K562 (cell line): ENCODE results near the gene LPIN3. TPM values are rescaled to one million over a fixed set of nuclear protein-coding genes. Genes with fewer than 3 reads are reported as not detected.

Source experiments
- ATAC-seq: fragments of 200-7000 bp; cut with Tn5 transposase; 3 replicates; pipeline ENCODE4 v1.9.1; 2020; ENCODE audit warnings: moderate library complexity
- BruUV-seq: library from RNA; stranded (reverse); fragments of 400-500 nt; replicated peaks from 2 replicates; lab custom pipeline; 2021; lab: Mats Ljungman, UMichigan
- CTCF ChIA-PET: fragments of 300-600 bp; formaldehyde crosslinking; extraction: SDS; loops from one replicate; lab custom pipeline; 2021; ENCODE audit warnings: low intra/inter-chr PET ratio; lab: Yijun Ruan, JAX
- POLR2A ChIA-PET: fragments of 300-600, 350-650 bp; sonication (Branson Sonifier 250); formaldehyde crosslinking; extraction: SDS; loops from one replicate; lab custom pipeline; 2021; ENCODE audit warnings: antibody characterized with exemption, inconsistent platforms; lab: Yijun Ruan, JAX
- DNase-seq, 4 experiments: peaks; one replicate each; pipeline versions ENCODE4 v3.0.0 to v3.0.0-alpha.2; 2011 to 2018; ENCODE audit warnings: low spot score in 3 of 4, mixed read lengths in 3 of 4; ENCODE audit errors: extremely low read depth in 1 of 4
- FAIRE-seq: peaks from 2 replicates; lab custom pipeline; 2011; peaks lifted over from hg19 to GRCh38; lab: Jason Lieb, UNC
- H2AFZ ChIP-seq: 2 replicates; pipeline ENCODE4 v1.6.0; 2011; ENCODE audit warnings: low read depth, low read length, control low read depth, inconsistent platforms
- H3K27ac ChIP-seq: fragments of 200-600 bp; 3 replicates; pipeline ENCODE4 v1.8.0; 2011; ENCODE audit warnings: low read depth, mild to moderate bottlenecking, control low read depth, inconsistent platforms, low read length, moderate library complexity, mixed read lengths; ENCODE audit errors: extremely low read depth
- H3K27me3 ChIP-seq, 2 experiments: fragments of 300-600 bp in 1 of 2; 2 replicates in 1 of 2; 3 replicates in 1 of 2; pipeline versions ENCODE4 v1.6.0 to v1.8.0; 2011; ENCODE audit warnings: inconsistent platforms in 2 of 2, low read length in 2 of 2, mild to moderate bottlenecking in 1 of 2, mixed read lengths in 1 of 2, moderate library complexity in 1 of 2; ENCODE audit not compliant: control insufficient read depth in 2 of 2, insufficient read depth in 2 of 2
- H3K36me3 ChIP-seq: fragments of 300-600 bp; 3 replicates; pipeline ENCODE4 v1.8.0; 2011; ENCODE audit warnings: mild to moderate bottlenecking, low read length, inconsistent platforms; ENCODE audit not compliant: control insufficient read depth, insufficient read depth
- H3K4me1 ChIP-seq, 2 experiments: fragments of 200-600 bp in 1 of 2; replicated peaks in 1 of 2; 2 replicates in 1 of 2; 3 replicates in 1 of 2; pipeline versions ENCODE4 v1.5.1 to v1.8.0; 2011; ENCODE audit warnings: inconsistent platforms in 2 of 2, low read length in 2 of 2, mild to moderate bottlenecking in 1 of 2, mixed read lengths in 1 of 2, moderate library complexity in 1 of 2; ENCODE audit not compliant: control insufficient read depth in 2 of 2, insufficient read depth in 2 of 2
- H3K4me2 ChIP-seq: 2 replicates; pipeline ENCODE4 v1.6.1; 2011; ENCODE audit warnings: low read length, control low read depth, inconsistent platforms, mixed read lengths; ENCODE audit not compliant: insufficient read depth
- H3K4me3 ChIP-seq: fragments of 200-600 bp; sonication (generic), shearing (Covaris generic); 2 replicates; pipeline ENCODE4 v1.5.1; 2016; ENCODE audit warnings: control low read depth, inconsistent platforms
- H3K79me2 ChIP-seq: fragments of 200-600 bp; 3 replicates; pipeline ENCODE4 v1.8.0; 2011; ENCODE audit warnings: low read length, inconsistent platforms; ENCODE audit not compliant: control insufficient read depth, insufficient read depth
- H3K9ac ChIP-seq, 2 experiments: 2 replicates each; pipeline versions ENCODE4 v1.6.0 to v1.6.1; 2011; ENCODE audit warnings: low read depth in 2 of 2, low read length in 2 of 2, control low read depth in 1 of 2, inconsistent platforms in 1 of 2, mild to moderate bottlenecking in 1 of 2, mixed read lengths in 1 of 2; ENCODE audit not compliant: insufficient read depth in 1 of 2
- H3K9me1 ChIP-seq: one replicate; pipeline ENCODE4 v1.6.0; 2011; ENCODE audit warnings: inconsistent platforms, mild to moderate bottlenecking, low read length, moderate library complexity; ENCODE audit not compliant: control insufficient read depth, insufficient read depth
- H3K9me3 ChIP-seq: replicated peaks from 2 replicates; pipeline ENCODE4 v1.5.1; 2011; ENCODE audit warnings: low read depth, low read length, inconsistent platforms; ENCODE audit not compliant: control insufficient read depth, insufficient read depth
- H4K20me1 ChIP-seq: replicated peaks from 2 replicates; pipeline ENCODE4 v1.6.1; 2011; ENCODE audit warnings: low read length, inconsistent platforms, mixed read lengths; ENCODE audit not compliant: control insufficient read depth, insufficient read depth
- ARID1B ChIP-seq: fragments of 450-650 bp; IDR thresholded peaks from 2 replicates; pipeline ENCODE4 v1.6.1; 2016; ENCODE audit warnings: antibody characterized with exemption, mild to moderate bottlenecking, inconsistent platforms
- HMG20A ChIP-seq: fragments of 450-650 bp; formaldehyde crosslinking; conservative IDR thresholded peaks from 2 replicates; pipeline ENCODE4 v1.4.0; 2020; ENCODE audit warnings: mild to moderate bottlenecking, mixed read lengths
- HMGN3 ChIP-seq: IDR thresholded peaks from 2 replicates; pipeline ENCODE4 v1.6.1; 2011; ENCODE audit warnings: borderline replicate concordance, low read depth, mild to moderate bottlenecking, mixed read lengths, low read length; ENCODE audit not compliant: insufficient read length; ENCODE audit errors: extremely low read depth
- MTA2 ChIP-seq: fragments of 450-650 bp; IDR thresholded peaks from 2 replicates; pipeline ENCODE4 v1.6.1; 2016; ENCODE audit warnings: low read depth
- SMARCB1 ChIP-seq: IDR thresholded peaks from 2 replicates; pipeline ENCODE4 v1.6.1; 2011; ENCODE audit warnings: improper control_type of control experiment, low read depth; ENCODE audit not compliant: insufficient read length
- SRSF9 ChIP-seq: fragments of 200-400 bp; formaldehyde crosslinking; IDR thresholded peaks from 2 replicates; pipeline ENCODE4 v1.6.1; 2017; ENCODE audit warnings: low read depth, low read length, borderline replicate concordance
- TAF1 ChIP-seq: IDR thresholded peaks from 2 replicates; pipeline ENCODE4 v1.6.1; 2011; ENCODE audit warnings: mild to moderate bottlenecking, low read length, moderate library complexity; ENCODE audit not compliant: insufficient read depth, control insufficient read depth, severe bottlenecking; ENCODE audit errors: extremely low read depth
- TCF3 ChIP-seq: sonication (generic); formaldehyde crosslinking; IDR thresholded peaks from 2 replicates; pipeline ENCODE4 v1.4.0; 2020; ENCODE audit warnings: mild to moderate bottlenecking, missing genetic modification reagents
- ZNF253 ChIP-seq: fragments of 250-450 bp; sonication (Bioruptor Pico); conservative IDR thresholded peaks from 2 replicates; pipeline ENCODE4 v1.6.1; 2021; ENCODE audit warnings: mild to moderate bottlenecking
- WGBS: fragments of 100-300 bp; shearing (Covaris generic); methylation state at CpG from one replicate; pipeline ENCODE4 v1.1.6; 2016; ENCODE audit warnings: low coverage, mixed read lengths; ENCODE audit not compliant: insufficient coverage; ENCODE audit errors: missing lambda C conversion rate; 5-methylcytosine and 5-hydroxymethylcytosine counted together
- in situ Hi-C: fragments of 300-500 bp; cut with MboI; formaldehyde crosslinking; loops from 4 replicates; pipeline ENCODE4 v1.15.0; 2018; ENCODE audit warnings: inconsistent platforms, mixed read lengths
- intact Hi-C: fragments of 100-400 bp; cut with micrococcal nuclease; formaldehyde crosslinking; loops from 2 replicates; pipeline ENCODE4 v1.14.2; 2022
- polyA plus RNA-seq, 8 experiments: library from polyadenylated mRNA; depleted of rRNA in 4 of 8; stranded (reverse) in 5 of 8; unstranded in 3 of 8; fragments of >200 nt; fragmentation: Nextera tagmentation in 2 of 8; fragmentation: Illumina TruSeq in 1 of 8; extraction: Ambion mirVana in 2 of 8; extraction: Trizol in 1 of 8; gene quantifications; 2 replicates each; pipeline versions ENCODE4 v1.2.1 to v1.2.3, GENCODE V29; 2011 to 2014; ENCODE audit warnings: inconsistent platforms in 1 of 8, missing spikeins in 1 of 8
- total RNA-seq, 7 experiments: library from RNA; depleted of rRNA in 6 of 7; stranded (reverse); fragments of >200 nt in 6 of 7; fragmentation: Illumina TruSeq in 2 of 7; extraction: Trizol in 2 of 7; gene quantifications; 2 replicates each; pipeline versions ENCODE4 v1.2.1 to v1.2.3, GENCODE V29; 2011 to 2021; ENCODE audit warnings: low replicate concordance in 1 of 7
- TF ChIP-seq, protein P1 (sequence below): sonication (generic); formaldehyde crosslinking; IDR thresholded peaks from 2 replicates; pipeline ENCODE4 v1.8.1; 2023; ENCODE audit warnings: mild to moderate bottlenecking, missing genetic modification reagents
- TF ChIP-seq, protein P2 (sequence below): fragments of 250-450 bp; sonication (Bioruptor Pico); IDR thresholded peaks from 2 replicates; pipeline ENCODE4 v1.8.0; 2022; ENCODE audit warnings: moderate library complexity, mild to moderate bottlenecking, inconsistent platforms
- TF ChIP-seq, protein P3 (sequence below), 2 experiments: IDR thresholded peaks; 2 replicates each; pipeline ENCODE4 v1.6.1; 2012; ENCODE audit warnings: improper control_type of control experiment in 2 of 2, low read depth in 2 of 2, low read length in 2 of 2, borderline replicate concordance in 1 of 2

Gene LPIN3
- total and polyA plus RNA-seq, 9 of the 15 experiments (the other 6 are each of a cell fraction or from before 2014, with no cell fraction given) = 2.2 to 10.4 (median 5.9) TPM

DNA sequence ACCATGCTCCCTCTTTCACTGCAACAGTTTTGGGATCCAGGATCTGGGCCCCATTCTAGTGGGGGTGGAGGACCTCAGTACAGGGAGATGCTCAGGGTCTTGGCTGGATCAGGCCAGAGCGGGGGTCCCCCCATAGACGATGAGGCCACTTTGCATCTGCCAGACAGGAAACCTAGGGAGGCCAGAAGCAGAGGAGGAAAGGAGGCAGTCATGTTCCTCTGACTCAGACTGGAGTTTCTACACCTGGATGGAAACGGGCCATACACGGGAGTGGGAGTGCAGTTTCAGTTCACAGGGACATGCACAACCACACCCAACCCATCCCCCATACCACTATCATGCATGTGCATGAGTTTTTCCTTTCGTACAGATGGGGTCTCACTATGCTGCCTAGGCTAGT lies 29.6 kb downstream of the LPIN3 start (continued):
- no peak for TF ChIP-seq ZNF253 (CRISPR knock-in tag)
- no peak for TF ChIP-seq HMG20A (CRISPR knock-in tag)
- TF ChIP-seq ARID1B = no peak
- TF ChIP-seq TCF3 (CRISPR knock-in tag) = no peak
- TF ChIP-seq, protein P1, sequence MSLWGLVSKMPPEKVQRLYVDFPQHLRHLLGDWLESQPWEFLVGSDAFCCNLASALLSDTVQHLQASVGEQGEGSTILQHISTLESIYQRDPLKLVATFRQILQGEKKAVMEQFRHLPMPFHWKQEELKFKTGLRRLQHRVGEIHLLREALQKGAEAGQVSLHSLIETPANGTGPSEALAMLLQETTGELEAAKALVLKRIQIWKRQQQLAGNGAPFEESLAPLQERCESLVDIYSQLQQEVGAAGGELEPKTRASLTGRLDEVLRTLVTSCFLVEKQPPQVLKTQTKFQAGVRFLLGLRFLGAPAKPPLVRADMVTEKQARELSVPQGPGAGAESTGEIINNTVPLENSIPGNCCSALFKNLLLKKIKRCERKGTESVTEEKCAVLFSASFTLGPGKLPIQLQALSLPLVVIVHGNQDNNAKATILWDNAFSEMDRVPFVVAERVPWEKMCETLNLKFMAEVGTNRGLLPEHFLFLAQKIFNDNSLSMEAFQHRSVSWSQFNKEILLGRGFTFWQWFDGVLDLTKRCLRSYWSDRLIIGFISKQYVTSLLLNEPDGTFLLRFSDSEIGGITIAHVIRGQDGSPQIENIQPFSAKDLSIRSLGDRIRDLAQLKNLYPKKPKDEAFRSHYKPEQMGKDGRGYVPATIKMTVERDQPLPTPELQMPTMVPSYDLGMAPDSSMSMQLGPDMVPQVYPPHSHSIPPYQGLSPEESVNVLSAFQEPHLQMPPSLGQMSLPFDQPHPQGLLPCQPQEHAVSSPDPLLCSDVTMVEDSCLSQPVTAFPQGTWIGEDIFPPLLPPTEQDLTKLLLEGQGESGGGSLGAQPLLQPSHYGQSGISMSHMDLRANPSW (CRISPR knock-in tag) = no peak
- no peak for TF ChIP-seq HMGN3

DNA sequence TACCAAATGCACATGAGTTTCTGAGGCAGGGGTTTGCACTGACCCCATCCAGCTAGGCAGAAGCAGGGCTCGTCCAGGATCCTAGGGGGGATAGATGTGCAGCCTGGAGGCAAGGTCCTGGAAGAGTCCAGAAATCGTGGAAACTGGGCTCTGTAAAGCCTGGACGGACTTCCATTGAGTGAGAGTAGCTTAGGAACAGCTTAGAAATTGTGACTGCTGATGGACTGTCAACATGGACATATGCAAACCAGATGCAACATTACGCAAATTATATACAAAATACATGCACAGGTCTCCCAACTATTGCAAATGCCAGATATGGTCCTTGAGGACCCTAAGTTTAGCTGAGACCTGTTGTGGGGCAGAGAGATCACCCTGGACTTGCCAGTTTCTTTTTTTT lies 30.8 kb downstream of the LPIN3 start:
- Histone ChIP-seq H4K20me1 (peaks cover 14% of the 10 kb centered on the region), H2AFZ (no peak overlapping the region), H3K9me3 (no peaks in the 10 kb centered on the region), H3K4me2 (no peak overlapping the region), H3K79me2 (no peaks in the 10 kb centered on the region), H3K4me1 (peaks cover 0 to 12% of the 10 kb centered on the region in 2 experiments; a peak in 2 of 5 replicates), H3K9me1 (no peaks in the 10 kb centered on the region), H3K9ac (no peak overlapping the region), H3K4me3 (no peak overlapping the region), H3K27me3 (peaks cover 24 to 55% of the 10 kb centered on the region in 2 experiments; a peak in 4 of 5 replicates), H3K27ac (no peak overlapping the region), H3K36me3 (no peaks in the 10 kb centered on the region)
- in situ Hi-C loops (no loop called here), intact Hi-C loops (no loop called here)
- no peak for FAIRE-seq
- ATAC-seq = no peak
- no peak for DNase-seq
- CTCF ChIA-PET = interaction anchor here (0.6 kb wide), 1 partner anchor 371 kb away, joined by 3 read pairs; no protein-coding TSS in a partner anchor
- 5% methylated on average over 4 of the region's 4 CpGs for WGBS
- POLR2A ChIA-PET = interaction anchor here (1.4 kb wide), 1 partner anchor 12 kb away, joined by 3 read pairs; no protein-coding TSS in a partner anchor
- no TSS peak for BruUV-seq
- TF ChIP-seq MTA2 (no peak), TAF1 (no peak), SMARCB1 (no peak), SRSF9 (no peak)
- TF ChIP-seq, protein P2, sequence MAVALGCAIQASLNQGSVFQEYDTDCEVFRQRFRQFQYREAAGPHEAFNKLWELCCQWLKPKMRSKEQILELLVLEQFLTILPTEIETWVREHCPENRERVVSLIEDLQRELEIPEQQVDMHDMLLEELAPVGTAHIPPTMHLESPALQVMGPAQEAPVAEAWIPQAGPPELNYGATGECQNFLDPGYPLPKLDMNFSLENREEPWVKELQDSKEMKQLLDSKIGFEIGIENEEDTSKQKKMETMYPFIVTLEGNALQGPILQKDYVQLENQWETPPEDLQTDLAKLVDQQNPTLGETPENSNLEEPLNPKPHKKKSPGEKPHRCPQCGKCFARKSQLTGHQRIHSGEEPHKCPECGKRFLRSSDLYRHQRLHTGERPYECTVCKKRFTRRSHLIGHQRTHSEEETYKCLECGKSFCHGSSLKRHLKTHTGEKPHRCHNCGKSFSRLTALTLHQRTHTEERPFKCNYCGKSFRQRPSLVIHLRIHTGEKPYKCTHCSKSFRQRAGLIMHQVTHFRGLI (CRISPR knock-in tag) = no peak
- TF ChIP-seq, protein P3, sequence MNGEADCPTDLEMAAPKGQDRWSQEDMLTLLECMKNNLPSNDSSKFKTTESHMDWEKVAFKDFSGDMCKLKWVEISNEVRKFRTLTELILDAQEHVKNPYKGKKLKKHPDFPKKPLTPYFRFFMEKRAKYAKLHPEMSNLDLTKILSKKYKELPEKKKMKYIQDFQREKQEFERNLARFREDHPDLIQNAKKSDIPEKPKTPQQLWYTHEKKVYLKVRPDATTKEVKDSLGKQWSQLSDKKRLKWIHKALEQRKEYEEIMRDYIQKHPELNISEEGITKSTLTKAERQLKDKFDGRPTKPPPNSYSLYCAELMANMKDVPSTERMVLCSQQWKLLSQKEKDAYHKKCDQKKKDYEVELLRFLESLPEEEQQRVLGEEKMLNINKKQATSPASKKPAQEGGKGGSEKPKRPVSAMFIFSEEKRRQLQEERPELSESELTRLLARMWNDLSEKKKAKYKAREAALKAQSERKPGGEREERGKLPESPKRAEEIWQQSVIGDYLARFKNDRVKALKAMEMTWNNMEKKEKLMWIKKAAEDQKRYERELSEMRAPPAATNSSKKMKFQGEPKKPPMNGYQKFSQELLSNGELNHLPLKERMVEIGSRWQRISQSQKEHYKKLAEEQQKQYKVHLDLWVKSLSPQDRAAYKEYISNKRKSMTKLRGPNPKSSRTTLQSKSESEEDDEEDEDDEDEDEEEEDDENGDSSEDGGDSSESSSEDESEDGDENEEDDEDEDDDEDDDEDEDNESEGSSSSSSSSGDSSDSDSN (IDR thresholded peaks at IDR 0.05; ENCODE audit: borderline replicate concordance in 1 of 2, low read depth in 2 of 2, low read length in 2 of 2) = no peak
